Tibial nerve (tissue), 4 donors: ENCODE results near the gene C1R.

Experiments
- EP300 ChIP-seq, 2 donors: sonication (generic); formaldehyde crosslinking; IDR thresholded peaks; one replicate each; pipeline ENCODE4 v1.6.1; 2017; ENCODE audit warnings: antibody characterized with exemption in 2 of 2, mild to moderate bottlenecking in 1 of 2
- POLR2A ChIP-seq, 2 donors: fragments of 450-650 bp; IDR thresholded peaks; one replicate each; pipeline ENCODE4 v1.6.1; 2017; ENCODE audit warnings: antibody characterized with exemption in 2 of 2, mild to moderate bottlenecking in 2 of 2, moderate library complexity in 2 of 2
- TF ChIP-seq, protein P1 (sequence below), 5 experiments: fragments of 200-600 bp in 3 of 5; fragments of 450-650 bp in 2 of 5; sonication (generic) in 3 of 5; IDR thresholded peaks; one replicate each; pipeline ENCODE4 v1.5.1; 2016 to 2019; ENCODE audit warnings: antibody characterized with exemption in 5 of 5, mild to moderate bottlenecking in 3 of 5, moderate library complexity in 2 of 5

GRCh38 chr12:7131502-7131866, 39.2 kb upstream of the C1R start:
- TF ChIP-seq, protein P1, sequence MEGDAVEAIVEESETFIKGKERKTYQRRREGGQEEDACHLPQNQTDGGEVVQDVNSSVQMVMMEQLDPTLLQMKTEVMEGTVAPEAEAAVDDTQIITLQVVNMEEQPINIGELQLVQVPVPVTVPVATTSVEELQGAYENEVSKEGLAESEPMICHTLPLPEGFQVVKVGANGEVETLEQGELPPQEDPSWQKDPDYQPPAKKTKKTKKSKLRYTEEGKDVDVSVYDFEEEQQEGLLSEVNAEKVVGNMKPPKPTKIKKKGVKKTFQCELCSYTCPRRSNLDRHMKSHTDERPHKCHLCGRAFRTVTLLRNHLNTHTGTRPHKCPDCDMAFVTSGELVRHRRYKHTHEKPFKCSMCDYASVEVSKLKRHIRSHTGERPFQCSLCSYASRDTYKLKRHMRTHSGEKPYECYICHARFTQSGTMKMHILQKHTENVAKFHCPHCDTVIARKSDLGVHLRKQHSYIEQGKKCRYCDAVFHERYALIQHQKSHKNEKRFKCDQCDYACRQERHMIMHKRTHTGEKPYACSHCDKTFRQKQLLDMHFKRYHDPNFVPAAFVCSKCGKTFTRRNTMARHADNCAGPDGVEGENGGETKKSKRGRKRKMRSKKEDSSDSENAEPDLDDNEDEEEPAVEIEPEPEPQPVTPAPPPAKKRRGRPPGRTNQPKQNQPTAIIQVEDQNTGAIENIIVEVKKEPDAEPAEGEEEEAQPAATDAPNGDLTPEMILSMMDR (IDR thresholded peaks at IDR 0.05) = no peak
- TF ChIP-seq POLR2A (IDR thresholded peaks at IDR 0.05) (no peak), EP300 (IDR thresholded peaks at IDR 0.05) (no peak)
